Measurements from ENCODE around the gene MORC1.
"Not testable (repeated sequence)": the region's sequence is repeated elsewhere in the genome, so short reads cannot be mapped to it uniquely, and the experiment has no call there.

MORC1 gene

GRCh38 chr3:109098079-109098644 lies 19.8 kb downstream of the MORC1 start:
- Histone ChIP-seq H3K27ac (ENCODE audit: low read depth, low read length) (no peak overlapping the region), H3K36me3 (ENCODE audit: insufficient read depth, low read length) (no peaks in the 10 kb centered on the region), H3K9me3 (ENCODE audit: low read length) (no peaks in the 10 kb centered on the region), H3K27me3 (ENCODE audit: control insufficient read depth in 1 of 2, insufficient read depth in 2 of 2, low read length in 2 of 2) (no peaks in the 10 kb centered on the region), H3K4me3 (ENCODE audit: low read depth in 1 of 2, low read length in 2 of 2) (no peak overlapping the region), H3K4me1 (ENCODE audit: insufficient read depth, low read length) (no peaks in the 10 kb centered on the region), H3K9ac (ENCODE audit: low read length) (no peak overlapping the region)

GRCh38 chr3:109095166-109095565 lies 22.8 kb downstream of the MORC1 start:
- no peaks in the 10 kb centered on the region for H3K27me3 ChIP-seq (ENCODE audit: control insufficient read depth in 1 of 2, insufficient read depth in 2 of 2, low read length in 2 of 2)
- H3K9ac ChIP-seq (ENCODE audit: low read length) = no peak overlapping the region
- no peaks in the 10 kb centered on the region for H3K4me1 ChIP-seq (ENCODE audit: insufficient read depth, low read length)
- H3K27ac ChIP-seq (ENCODE audit: low read depth, low read length) = no peak overlapping the region
- H3K4me3 ChIP-seq (ENCODE audit: low read depth in 1 of 2, low read length in 2 of 2) = no peak overlapping the region
- no peaks in the 10 kb centered on the region for H3K9me3 ChIP-seq (ENCODE audit: low read length)
- H3K36me3 ChIP-seq (ENCODE audit: insufficient read depth, low read length) = no peaks in the 10 kb centered on the region

GRCh38 chr3:109093561-109093960 lies 24.4 kb downstream of the MORC1 start:
- Histone ChIP-seq H3K9ac (ENCODE audit: low read length) (no peak overlapping the region), H3K4me3 (ENCODE audit: low read depth in 1 of 2, low read length in 2 of 2) (no peak overlapping the region), H3K36me3 (ENCODE audit: insufficient read depth, low read length) (no peaks in the 10 kb centered on the region)

GRCh38 chr3:109091846-109092245 lies 26.1 kb downstream of the MORC1 start:
- Histone ChIP-seq H3K9me3 (ENCODE audit: low read length) (no peaks in the 10 kb centered on the region), H3K27me3 (ENCODE audit: control insufficient read depth in 1 of 2, insufficient read depth in 2 of 2, low read length in 2 of 2) (no peaks in the 10 kb centered on the region)

More at GRCh38 chr3:109093561-109093960, 24.4 kb downstream of the MORC1 start:
- Histone ChIP-seq H3K27me3 (ENCODE audit: control insufficient read depth in 1 of 2, insufficient read depth in 2 of 2, low read length in 2 of 2) (no peaks in the 10 kb centered on the region), H3K9me3 (ENCODE audit: low read length) (no peaks in the 10 kb centered on the region), H3K4me1 (ENCODE audit: insufficient read depth, low read length) (no peaks in the 10 kb centered on the region), H3K27ac (ENCODE audit: low read depth, low read length) (no peak overlapping the region)

GRCh38 chr3:109089265-109089664 lies 28.7 kb downstream of the MORC1 start:
- H3K36me3 ChIP-seq (ENCODE audit: insufficient read depth, low read length) = no peaks in the 10 kb centered on the region
- H3K27me3 ChIP-seq (ENCODE audit: control insufficient read depth in 1 of 2, insufficient read depth in 2 of 2, low read length in 2 of 2) = no peaks in the 10 kb centered on the region
- H3K4me3 ChIP-seq (ENCODE audit: low read depth in 1 of 2, low read length in 2 of 2) = no peak overlapping the region
- H3K27ac ChIP-seq (ENCODE audit: low read depth, low read length) = no peak overlapping the region
- H3K4me1 ChIP-seq (ENCODE audit: insufficient read depth, low read length) = no peaks in the 10 kb centered on the region
- H3K9ac ChIP-seq (ENCODE audit: low read length) = no peak overlapping the region
- H3K9me3 ChIP-seq (ENCODE audit: low read length) = no peaks in the 10 kb centered on the region

More at GRCh38 chr3:109091846-109092245, 26.1 kb downstream of the MORC1 start:
- H3K36me3 ChIP-seq (ENCODE audit: insufficient read depth, low read length) = no peaks in the 10 kb centered on the region
- H3K27ac ChIP-seq (ENCODE audit: low read depth, low read length) = no peak overlapping the region
- H3K4me3 ChIP-seq (ENCODE audit: low read depth in 1 of 2, low read length in 2 of 2) = no peak overlapping the region
- no peak overlapping the region for H3K9ac ChIP-seq (ENCODE audit: low read length)
- no peaks in the 10 kb centered on the region for H3K4me1 ChIP-seq (ENCODE audit: insufficient read depth, low read length)

- Histone ChIP-seq H3K4me3 (ENCODE audit: low read depth in 1 of 2, low read length in 2 of 2) (no peak overlapping the region), H3K27ac (ENCODE audit: low read depth, low read length) (no peak overlapping the region), H3K4me1 (ENCODE audit: insufficient read depth, low read length) (no peaks in the 10 kb centered on the region), H3K36me3 (ENCODE audit: insufficient read depth, low read length) (no peaks in the 10 kb centered on the region), H3K9me3 (ENCODE audit: low read length) (no peaks in the 10 kb centered on the region), H3K27me3 (ENCODE audit: control insufficient read depth in 1 of 2, insufficient read depth in 2 of 2, low read length in 2 of 2) (no peaks in the 10 kb centered on the region), H3K9ac (ENCODE audit: low read length) (no peak overlapping the region)
These were observed 36.0 kb downstream of the MORC1 start for GRCh38 chr3:109081746-109082510.

GRCh38 chr3:109080090-109080489 lies 37.8 kb downstream of the MORC1 start:
- H3K4me3 ChIP-seq (ENCODE audit: low read depth in 1 of 2, low read length in 2 of 2); H3K27me3 ChIP-seq (ENCODE audit: control insufficient read depth in 1 of 2, insufficient read depth in 2 of 2, low read length in 2 of 2); H3K27ac ChIP-seq (ENCODE audit: low read depth, low read length); H3K4me1 ChIP-seq (ENCODE audit: insufficient read depth, low read length); H3K36me3 ChIP-seq (ENCODE audit: insufficient read depth, low read length); H3K9ac ChIP-seq (ENCODE audit: low read length); H3K9me3 ChIP-seq (ENCODE audit: low read length): not testable (repeated sequence)

GRCh38 chr3:109073116-109073515 lies 44.8 kb downstream of the MORC1 start:
- H3K36me3 ChIP-seq (ENCODE audit: insufficient read depth, low read length) = no peaks in the 10 kb centered on the region
- H3K4me1 ChIP-seq (ENCODE audit: insufficient read depth, low read length) = no peaks in the 10 kb centered on the region
- no peak overlapping the region for H3K27ac ChIP-seq (ENCODE audit: low read depth, low read length)
- no peak overlapping the region for H3K9ac ChIP-seq (ENCODE audit: low read length)
- H3K9me3 ChIP-seq (ENCODE audit: low read length) = no peaks in the 10 kb centered on the region
- no peak overlapping the region for H3K4me3 ChIP-seq (ENCODE audit: low read depth in 1 of 2, low read length in 2 of 2)
- no peaks in the 10 kb centered on the region for H3K27me3 ChIP-seq (ENCODE audit: control insufficient read depth in 1 of 2, insufficient read depth in 2 of 2, low read length in 2 of 2)

GRCh38 chr3:109072194-109072593 lies 45.7 kb downstream of the MORC1 start:
- H3K36me3 ChIP-seq (ENCODE audit: insufficient read depth, low read length) = no peaks in the 10 kb centered on the region
- H3K9ac ChIP-seq (ENCODE audit: low read length) = no peak overlapping the region
- H3K27ac ChIP-seq (ENCODE audit: low read depth, low read length) = no peak overlapping the region
- H3K4me3 ChIP-seq (ENCODE audit: low read depth in 1 of 2, low read length in 2 of 2) = no peak overlapping the region
- no peaks in the 10 kb centered on the region for H3K27me3 ChIP-seq (ENCODE audit: control insufficient read depth in 1 of 2, insufficient read depth in 2 of 2, low read length in 2 of 2)
- H3K9me3 ChIP-seq (ENCODE audit: low read length) = no peaks in the 10 kb centered on the region
- H3K4me1 ChIP-seq (ENCODE audit: insufficient read depth, low read length) = no peaks in the 10 kb centered on the region

GRCh38 chr3:109071350-109072142 lies 46.4 kb downstream of the MORC1 start:
- no peak overlapping the region for H3K9ac ChIP-seq (ENCODE audit: low read length)
- H3K36me3 ChIP-seq (ENCODE audit: insufficient read depth, low read length) = no peaks in the 10 kb centered on the region
- no peaks in the 10 kb centered on the region for H3K9me3 ChIP-seq (ENCODE audit: low read length)
- H3K4me3 ChIP-seq (ENCODE audit: low read depth in 1 of 2, low read length in 2 of 2) = no peak overlapping the region
- no peaks in the 10 kb centered on the region for H3K4me1 ChIP-seq (ENCODE audit: insufficient read depth, low read length)
- H3K27me3 ChIP-seq (ENCODE audit: control insufficient read depth in 1 of 2, insufficient read depth in 2 of 2, low read length in 2 of 2) = no peaks in the 10 kb centered on the region
- no peak overlapping the region for H3K27ac ChIP-seq (ENCODE audit: low read depth, low read length)

- H3K4me3 ChIP-seq (ENCODE audit: low read depth in 1 of 2, low read length in 2 of 2) = no peak overlapping the region
- H3K9me3 ChIP-seq (ENCODE audit: low read length) = no peaks in the 10 kb centered on the region
- H3K27me3 ChIP-seq (ENCODE audit: control insufficient read depth in 1 of 2, insufficient read depth in 2 of 2, low read length in 2 of 2) = no peaks in the 10 kb centered on the region
- H3K4me1 ChIP-seq (ENCODE audit: insufficient read depth, low read length) = no peaks in the 10 kb centered on the region
- no peaks in the 10 kb centered on the region for H3K36me3 ChIP-seq (ENCODE audit: insufficient read depth, low read length)
- no peak overlapping the region for H3K27ac ChIP-seq (ENCODE audit: low read depth, low read length)
- no peak overlapping the region for H3K9ac ChIP-seq (ENCODE audit: low read length)
These were observed 47.7 kb downstream of the MORC1 start for GRCh38 chr3:109070211-109070610.

Data from muscle layer of colon (tissue), 2 donors.